NT2/D1 (cell line): ENCODE measurements around the gene LYAR.

Source experiments
- YY1 ChIP-seq: IDR thresholded peaks from 2 replicates; pipeline ENCODE4 v1.6.1; 2011; ENCODE audit not compliant: insufficient read length, insufficient read depth
- ZNF274 ChIP-seq: IDR thresholded peaks from 2 replicates; pipeline ENCODE4 v1.6.1; 2011; ENCODE audit warnings: mild to moderate bottlenecking, low read depth, low read length

GRCh38 chr4:4289941-4290850, at the start of gene LYAR, which contains the start of gene ZBTB49:
- TF ChIP-seq YY1 (no peak), ZNF274 (no peak)
